Chondrocyte (in vitro differentiated cells): ENCODE data around the gene SH3TC2. TPM values are rescaled to one million over a fixed set of nuclear protein-coding genes. Genes with fewer than 3 reads are reported as not detected.

Experiments used
- DNase-seq: peaks from one replicate; pipeline ENCODE4 v3.0.0; 2021; ENCODE audit warnings: mixed read lengths, low spot score
- H3K27ac Mint-ChIP-seq: one replicate; pipeline ENCODE4 v1.8.0; 2021; ENCODE audit warnings: mild to moderate bottlenecking, moderate library complexity, mixed read lengths; ENCODE audit not compliant: unreplicated experiment
- H3K27me3 Mint-ChIP-seq: 2 replicates; pipeline ENCODE4 v1.8.0; 2021; ENCODE audit warnings: low read depth, mixed read lengths
- H3K36me3 Mint-ChIP-seq: 2 replicates; pipeline ENCODE4 v1.8.0; 2021; ENCODE audit warnings: low read depth, mixed read lengths
- H3K4me1 Mint-ChIP-seq: 2 replicates; pipeline ENCODE4 v1.8.0; 2021; ENCODE audit warnings: low read depth, mild to moderate bottlenecking, mixed read lengths
- H3K4me3 Mint-ChIP-seq: one replicate; pipeline ENCODE4 v1.8.0; 2021; ENCODE audit warnings: mild to moderate bottlenecking, moderate library complexity, mixed read lengths; ENCODE audit not compliant: unreplicated experiment
- H3K9me3 Mint-ChIP-seq: 2 replicates; pipeline ENCODE4 v1.8.0; 2021; ENCODE audit warnings: low read depth, mixed read lengths
- total RNA-seq: library from RNA; stranded (reverse); gene quantifications from 3 replicates; pipeline ENCODE4 v1.2.1, GENCODE V29; 2021
- TF ChIP-seq, protein P1 (sequence below): fragments of 200-600 bp; sonication (generic); IDR thresholded peaks from 2 replicates; pipeline ENCODE4 v1.5.0; 2021; ENCODE audit warnings: antibody characterized with exemption, mild to moderate bottlenecking, moderate library complexity

The SH3TC2 gene
- total RNA-seq, 1 donor from 2014 or later, result 0.80 TPM

DNA sequence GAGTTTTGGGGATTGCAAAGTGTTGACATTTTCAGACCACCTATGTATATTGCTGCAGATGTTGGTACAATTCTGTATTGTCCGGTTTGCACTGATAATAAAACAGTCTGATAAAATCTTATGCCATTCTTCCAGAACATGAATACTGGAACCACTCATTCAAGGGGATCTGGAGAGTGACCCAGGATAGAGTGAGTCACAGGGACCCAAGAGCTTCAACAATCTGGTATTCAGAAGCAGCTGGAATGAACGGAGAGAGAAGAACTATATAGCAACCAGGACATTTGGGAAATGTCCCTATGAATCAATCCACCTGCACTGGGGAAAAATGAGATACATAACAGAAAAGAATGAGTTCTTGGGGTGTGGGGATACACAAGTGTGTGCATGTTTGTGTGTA, 73.3 kb downstream of the SH3TC2 start:
- Mint-ChIP-seq H3K27ac (no peak overlapping the region), H3K4me3 (no peak overlapping the region), H3K36me3 (no peaks in the 10 kb centered on the region), H3K27me3 (no peaks in the 10 kb centered on the region), H3K4me1 (peaks cover 3% of the 10 kb centered on the region), H3K9me3 (no peaks in the 10 kb centered on the region)
- DNase-seq, result no peak
- TF ChIP-seq, protein P1, sequence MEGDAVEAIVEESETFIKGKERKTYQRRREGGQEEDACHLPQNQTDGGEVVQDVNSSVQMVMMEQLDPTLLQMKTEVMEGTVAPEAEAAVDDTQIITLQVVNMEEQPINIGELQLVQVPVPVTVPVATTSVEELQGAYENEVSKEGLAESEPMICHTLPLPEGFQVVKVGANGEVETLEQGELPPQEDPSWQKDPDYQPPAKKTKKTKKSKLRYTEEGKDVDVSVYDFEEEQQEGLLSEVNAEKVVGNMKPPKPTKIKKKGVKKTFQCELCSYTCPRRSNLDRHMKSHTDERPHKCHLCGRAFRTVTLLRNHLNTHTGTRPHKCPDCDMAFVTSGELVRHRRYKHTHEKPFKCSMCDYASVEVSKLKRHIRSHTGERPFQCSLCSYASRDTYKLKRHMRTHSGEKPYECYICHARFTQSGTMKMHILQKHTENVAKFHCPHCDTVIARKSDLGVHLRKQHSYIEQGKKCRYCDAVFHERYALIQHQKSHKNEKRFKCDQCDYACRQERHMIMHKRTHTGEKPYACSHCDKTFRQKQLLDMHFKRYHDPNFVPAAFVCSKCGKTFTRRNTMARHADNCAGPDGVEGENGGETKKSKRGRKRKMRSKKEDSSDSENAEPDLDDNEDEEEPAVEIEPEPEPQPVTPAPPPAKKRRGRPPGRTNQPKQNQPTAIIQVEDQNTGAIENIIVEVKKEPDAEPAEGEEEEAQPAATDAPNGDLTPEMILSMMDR, result no peak

DNA sequence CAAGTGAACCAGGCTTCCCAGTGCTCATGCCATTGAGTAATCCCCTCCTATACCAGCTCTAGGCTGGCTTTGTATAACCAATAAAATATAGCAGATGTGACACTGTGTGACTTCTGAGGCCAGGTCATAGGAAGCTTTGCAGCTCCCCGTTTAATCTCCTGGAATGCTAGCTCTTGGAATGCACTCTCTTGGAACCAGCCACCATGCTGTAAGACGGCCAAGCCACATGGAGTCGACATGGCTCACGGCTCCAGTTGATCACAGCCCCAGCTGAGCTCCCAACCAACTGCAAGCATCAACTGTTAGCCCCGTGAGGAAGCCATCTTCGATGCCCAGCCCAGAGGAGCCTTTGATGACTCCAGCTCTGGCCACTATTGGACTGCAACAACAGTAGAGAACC, 74.5 kb downstream of the SH3TC2 start:
- TF ChIP-seq, protein P1, result no peak
- Mint-ChIP-seq H3K4me1 (peaks cover 11% of the 10 kb centered on the region), H3K9me3 (peaks cover 3% of the 10 kb centered on the region), H3K36me3 (peaks cover 1% of the 10 kb centered on the region), H3K27ac (no peak overlapping the region), H3K4me3 (no peak overlapping the region), H3K27me3 (no peaks in the 10 kb centered on the region)
- DNase-seq, result no peak

DNA sequence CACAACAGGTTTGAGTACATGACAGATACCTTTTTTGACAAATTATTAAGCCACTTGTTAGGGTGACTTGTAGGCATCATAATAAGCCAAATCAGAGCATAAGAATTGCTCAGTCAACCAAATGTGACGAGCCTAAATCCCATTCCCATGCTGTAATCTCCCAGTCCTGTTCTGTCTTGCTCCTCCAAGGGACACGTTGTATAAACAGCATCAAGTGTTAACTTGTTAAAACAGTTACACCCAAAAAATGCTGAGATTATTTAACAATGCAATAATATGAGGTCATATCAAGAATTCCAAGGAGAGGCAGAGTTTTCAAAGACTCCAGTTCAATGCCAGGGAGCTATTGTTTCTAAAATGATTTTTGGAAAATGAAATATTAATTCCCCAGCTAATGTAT, 76.2 kb downstream of the SH3TC2 start:
- H3K36me3 Mint-ChIP-seq, result peaks cover 1% of the 10 kb centered on the region
- H3K9me3 Mint-ChIP-seq, result peaks cover 3% of the 10 kb centered on the region
- no peak for DNase-seq
- H3K27ac Mint-ChIP-seq, result no peak overlapping the region
- TF ChIP-seq, protein P1, result no peak
- H3K4me3 Mint-ChIP-seq, result no peak overlapping the region
- peaks cover 12% of the 10 kb centered on the region for H3K4me1 Mint-ChIP-seq
- H3K27me3 Mint-ChIP-seq, result no peaks in the 10 kb centered on the region

DNA sequence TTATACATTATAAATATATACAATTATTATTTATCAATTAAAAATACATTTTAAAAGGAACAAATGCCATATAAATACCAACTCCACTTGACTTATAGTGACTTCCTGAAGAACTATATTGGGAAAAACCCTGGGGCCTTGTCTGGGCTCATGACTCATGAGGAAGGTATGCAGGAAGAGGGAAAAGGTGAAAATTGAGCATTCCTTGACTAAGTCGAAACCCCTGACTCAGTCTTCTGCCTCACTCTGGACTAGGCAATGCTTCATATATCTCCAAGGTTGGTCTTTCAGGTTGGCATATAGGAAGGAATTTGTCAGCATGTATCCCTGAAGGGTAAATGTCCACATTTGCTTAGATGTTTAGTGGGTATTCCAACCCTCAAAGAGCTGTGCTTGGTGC, 78.5 kb downstream of the SH3TC2 start:
- TF ChIP-seq, protein P1, result no peak
- no peaks in the 10 kb centered on the region for H3K27me3 Mint-ChIP-seq
- peaks cover 24% of the 10 kb centered on the region for H3K4me1 Mint-ChIP-seq
- H3K4me3 Mint-ChIP-seq, result no peak overlapping the region
- peaks cover 1% of the 10 kb centered on the region for H3K36me3 Mint-ChIP-seq
- H3K9me3 Mint-ChIP-seq, result peaks cover 3% of the 10 kb centered on the region
- no peak for DNase-seq
- no peak overlapping the region for H3K27ac Mint-ChIP-seq

DNA sequence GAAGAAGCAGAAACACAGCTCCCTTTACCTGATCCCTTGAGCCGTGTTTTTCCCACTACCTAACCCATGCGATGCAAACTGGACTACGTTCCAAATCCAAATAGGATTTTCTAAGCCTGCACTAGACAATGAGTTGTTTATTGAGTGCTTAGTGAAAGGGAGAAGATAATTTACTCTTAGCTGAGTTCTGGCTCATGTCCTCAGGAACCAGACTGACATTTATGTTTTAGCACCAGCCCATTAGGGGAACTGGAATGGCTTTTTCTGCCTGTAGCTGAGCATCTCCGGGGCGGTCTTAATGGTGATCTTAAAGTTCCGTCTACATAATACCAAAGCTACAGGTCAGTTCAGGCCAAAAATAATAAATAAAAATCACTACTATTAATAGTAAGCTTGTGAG, 81.5 kb downstream of the SH3TC2 start:
- DNase-seq, result no peak
- Mint-ChIP-seq H3K27ac (no peak overlapping the region), H3K9me3 (peaks cover 3% of the 10 kb centered on the region), H3K4me1 (peaks cover 52% of the 10 kb centered on the region), H3K36me3 (peaks cover 1% of the 10 kb centered on the region), H3K27me3 (no peaks in the 10 kb centered on the region), H3K4me3 (no peak overlapping the region)
- TF ChIP-seq, protein P1, result no peak
